RCC 7860 (cell line): ENCODE data around the gene FAM53B.

Source experiments
- DNase-seq: peaks from one replicate; pipeline ENCODE4 v3.0.0-alpha.2; 2015; ENCODE audit warnings: low spot score
- FAIRE-seq: peaks from 2 replicates; lab custom pipeline; 2012; peaks lifted over from hg19 to GRCh38; lab: Jason Lieb, UNC

FAM53B gene

GRCh38 chr10:124667425-124668345, 76.5 kb downstream of the FAM53B start:
- FAIRE-seq: no peak
- no peak for DNase-seq

DNA sequence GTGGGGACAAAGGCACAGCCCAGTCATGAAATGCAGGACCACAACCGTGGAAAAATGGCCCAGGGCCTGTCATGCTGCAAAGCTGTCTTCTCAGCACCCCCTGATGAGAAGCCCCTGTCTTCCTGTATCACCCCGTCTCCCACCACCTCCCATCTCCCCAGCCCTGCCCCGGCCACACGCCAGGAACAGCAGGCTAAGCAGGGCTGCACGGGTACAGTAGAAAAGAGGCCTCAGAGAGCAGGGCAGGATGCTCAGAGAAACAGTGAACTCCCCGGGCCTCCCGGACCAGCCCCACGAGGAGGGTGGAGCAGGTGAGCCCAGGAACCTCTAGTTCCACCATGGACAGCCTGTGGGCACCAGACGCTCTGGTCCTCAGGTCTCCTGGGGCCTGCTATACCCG, 77.7 kb downstream of the FAM53B start:
- DNase-seq (no peak), FAIRE-seq (no peak)

GRCh38 chr10:124665980-124666379, 78.2 kb downstream of the FAM53B start:
- FAIRE-seq (no peak), DNase-seq (no peak)

DNA sequence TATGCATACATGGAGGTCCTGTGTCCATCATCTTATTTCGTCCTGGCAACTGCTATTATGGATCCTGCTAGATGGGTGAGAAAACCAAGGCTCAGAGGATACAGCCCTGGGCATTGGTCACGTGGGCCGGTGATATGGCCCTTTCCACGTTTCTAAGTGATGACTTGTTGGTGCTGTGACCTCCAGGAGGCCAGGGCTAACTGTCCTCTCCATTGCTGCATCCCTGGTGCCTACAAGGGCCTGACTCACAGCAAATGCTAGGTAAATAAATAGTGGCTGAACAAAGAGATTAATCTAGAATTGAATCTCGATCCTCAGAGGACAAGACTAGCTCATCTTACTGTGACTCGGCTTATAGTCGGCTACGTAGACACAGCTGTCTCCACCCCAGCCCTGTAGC, 78.6 kb downstream of the FAM53B start:
- no peak for FAIRE-seq
- no peak for DNase-seq

GRCh38 chr10:124665091-124665490, 79.1 kb downstream of the FAM53B start:
- no peak for FAIRE-seq
- DNase-seq: no peak

DNA sequence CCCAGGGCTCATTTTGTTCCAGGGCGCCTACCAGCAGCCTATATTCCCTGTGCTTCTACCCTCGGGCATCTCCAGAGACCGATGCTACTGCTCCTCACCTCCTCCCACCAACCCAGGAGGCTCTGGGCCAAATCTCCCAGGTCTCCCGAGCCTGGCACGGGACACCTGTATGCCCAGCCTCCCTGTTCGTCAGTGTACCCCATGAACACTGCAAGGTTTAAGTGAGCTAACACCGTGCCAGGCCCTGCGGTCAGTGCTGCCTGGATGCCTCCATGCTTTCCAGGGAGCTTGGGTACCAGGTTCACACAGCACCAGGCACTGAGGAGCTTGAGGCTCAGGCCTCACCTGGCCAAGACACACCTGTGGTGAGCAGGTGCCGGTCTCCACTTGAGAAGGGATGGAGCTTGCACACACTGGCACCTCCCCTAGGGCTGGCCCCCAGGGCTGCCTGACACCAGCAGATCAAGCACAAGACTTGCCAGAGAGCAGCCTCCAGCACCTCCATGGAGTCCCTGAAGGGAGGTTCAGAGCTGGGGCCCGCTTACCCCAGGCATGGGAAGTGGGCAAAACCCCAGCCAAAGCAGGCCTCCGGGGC, 80.3 kb downstream of the FAM53B start:
- FAIRE-seq: no peak
- DNase-seq: no peak

DNA sequence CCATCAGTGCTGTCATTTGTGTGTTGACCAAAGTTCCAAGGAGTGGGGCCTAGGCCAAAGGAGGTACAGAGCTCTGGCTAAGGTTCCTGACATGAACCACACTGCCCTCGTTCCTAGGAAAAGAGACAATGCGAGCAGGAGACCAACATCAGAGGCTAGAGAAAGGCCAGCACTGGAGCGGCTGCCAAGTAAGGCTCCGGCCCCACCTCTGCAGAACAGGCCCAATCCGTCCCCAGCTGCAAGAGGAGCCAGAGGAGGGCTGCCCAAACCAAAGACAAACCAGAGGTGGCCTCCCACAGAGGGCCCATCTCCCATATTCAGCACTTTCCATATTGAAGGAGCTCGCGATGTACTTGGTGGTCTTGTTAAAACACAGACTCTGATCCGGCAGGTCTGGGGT, 81.0 kb downstream of the FAM53B start:
- FAIRE-seq: no peak
- DNase-seq: no peak

DNA sequence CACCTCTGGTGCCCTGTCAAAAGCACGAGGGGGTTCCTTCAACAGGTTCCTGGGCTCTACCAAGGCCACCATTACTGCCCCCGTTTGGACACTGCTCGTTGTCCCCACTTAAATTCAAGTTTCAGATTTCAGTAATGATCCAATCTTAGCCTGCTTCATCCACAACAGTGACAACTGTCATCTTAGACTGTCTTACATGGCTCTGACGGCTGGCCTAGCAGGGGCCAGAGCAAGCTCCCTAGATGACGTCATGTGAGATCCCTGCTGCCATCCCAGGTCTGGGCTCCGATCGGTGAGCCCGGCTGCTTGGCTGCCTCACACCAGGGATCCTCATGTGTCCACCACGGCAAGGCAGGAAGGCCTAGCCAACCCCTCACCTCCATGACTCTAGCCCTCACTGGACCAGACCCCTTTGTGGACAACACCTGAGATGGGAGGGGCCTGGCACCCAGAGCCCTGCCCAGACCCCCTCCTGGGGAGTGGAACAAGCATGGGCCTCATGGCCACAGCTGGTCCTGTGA, 82.5 kb downstream of the FAM53B start:
- FAIRE-seq (no peak), DNase-seq (no peak)

DNA sequence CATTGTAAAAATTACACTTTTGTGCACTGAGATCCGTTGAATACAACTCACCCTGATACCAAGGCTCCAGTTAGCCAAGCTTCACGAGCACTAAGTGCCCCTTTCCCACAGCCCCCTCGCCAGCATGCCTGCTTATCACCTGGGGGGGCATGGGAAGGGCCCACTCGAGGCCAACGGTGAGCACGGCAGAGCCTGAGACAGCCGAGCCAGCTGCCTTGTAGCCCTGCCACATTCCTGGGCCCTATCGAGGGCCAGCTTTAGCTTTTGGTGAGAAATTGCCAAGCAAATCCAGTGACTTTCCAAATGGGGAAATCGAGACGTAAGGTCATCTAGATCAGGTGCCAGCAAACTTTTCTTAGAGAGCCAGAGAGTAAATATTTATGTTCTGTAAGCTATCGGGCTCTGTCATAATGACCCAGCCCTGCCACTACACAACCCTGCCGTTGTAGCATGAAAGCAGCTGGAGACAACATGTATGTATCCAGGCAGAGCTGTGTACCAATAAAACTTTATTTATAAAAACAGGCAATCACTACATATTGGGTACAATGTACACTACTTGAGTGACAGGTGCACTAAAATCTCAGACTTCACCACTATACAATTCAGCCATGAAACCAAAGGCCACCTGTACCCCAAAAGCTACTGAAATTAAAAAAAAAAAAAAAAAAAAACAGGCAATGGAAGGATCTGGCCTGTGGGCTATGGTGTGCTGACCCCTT, 83.6 kb downstream of the FAM53B start:
- DNase-seq (no peak), FAIRE-seq (no peak)

DNA sequence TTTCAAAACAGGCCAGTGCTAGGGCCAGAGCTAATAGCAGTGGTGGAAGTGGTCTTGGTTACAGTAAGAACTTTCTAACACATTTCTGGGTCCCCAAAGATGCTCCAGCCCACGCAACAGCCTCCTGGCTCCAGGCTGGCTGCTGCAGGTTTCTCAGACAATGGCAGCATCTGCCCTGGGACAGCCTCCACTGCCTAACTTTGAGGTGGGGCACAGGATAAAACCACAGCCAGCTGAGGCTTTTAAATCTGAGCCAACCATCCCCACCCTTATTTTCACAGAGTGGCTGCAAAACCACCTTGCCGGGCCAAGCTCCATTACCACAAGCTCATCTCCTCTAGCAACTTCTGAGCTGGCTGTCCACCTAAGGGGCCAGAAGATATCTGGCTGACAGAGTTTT, 84.8 kb downstream of the FAM53B start:
- DNase-seq: no peak
- FAIRE-seq: no peak

DNA sequence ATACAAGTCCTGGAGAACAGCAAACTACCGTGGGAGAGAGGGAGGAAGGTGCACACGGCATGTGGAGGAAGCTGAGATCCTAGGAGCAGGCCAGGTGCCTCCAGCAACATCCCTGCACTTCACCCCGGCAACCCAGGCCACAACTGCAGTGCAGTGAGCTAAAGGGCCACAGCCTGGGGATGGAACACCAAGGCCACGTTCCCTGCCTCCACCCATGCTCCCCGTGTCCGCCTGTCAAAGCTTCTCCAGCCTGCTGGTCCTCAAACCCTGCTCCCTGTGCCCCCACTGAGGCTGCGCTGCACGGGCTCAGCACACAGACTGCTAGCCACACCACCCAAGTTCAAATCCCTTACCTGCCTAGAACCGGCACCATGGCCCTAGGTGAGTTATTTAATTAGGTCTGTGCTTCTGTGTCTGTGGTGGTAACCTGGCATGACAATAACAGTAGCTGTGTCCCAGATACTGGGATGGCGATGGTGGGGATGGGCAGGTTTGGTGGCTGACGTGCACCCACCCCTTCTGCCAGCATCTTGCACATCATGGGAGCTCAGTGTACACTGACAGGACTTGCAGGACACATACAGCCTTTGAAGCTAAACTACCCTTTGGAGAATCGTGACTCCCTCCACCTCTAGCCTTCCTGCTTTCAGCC, 85.5 kb downstream of the FAM53B start:
- DNase-seq: no peak
- no peak for FAIRE-seq

DNA sequence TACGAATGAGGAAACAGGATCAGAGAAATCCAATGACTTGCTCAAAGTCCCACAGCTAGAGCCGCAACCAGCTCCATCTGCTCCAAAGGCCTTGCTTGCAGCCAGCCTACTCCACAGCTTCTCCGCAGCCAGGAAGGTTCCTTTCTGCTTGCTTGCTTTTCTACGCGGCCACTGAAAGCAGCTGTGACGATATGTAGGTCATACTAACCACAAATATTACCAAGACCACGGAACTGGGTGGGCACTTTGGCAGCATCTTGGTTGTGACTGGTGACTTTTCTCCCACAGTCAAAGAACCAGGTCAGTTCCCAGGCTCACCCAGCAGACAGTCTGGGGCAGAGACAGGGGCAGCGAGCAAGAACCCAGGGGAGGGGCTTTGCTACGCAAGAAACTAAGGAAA, 86.4 kb downstream of the FAM53B start:
- DNase-seq (no peak), FAIRE-seq (no peak)

DNA sequence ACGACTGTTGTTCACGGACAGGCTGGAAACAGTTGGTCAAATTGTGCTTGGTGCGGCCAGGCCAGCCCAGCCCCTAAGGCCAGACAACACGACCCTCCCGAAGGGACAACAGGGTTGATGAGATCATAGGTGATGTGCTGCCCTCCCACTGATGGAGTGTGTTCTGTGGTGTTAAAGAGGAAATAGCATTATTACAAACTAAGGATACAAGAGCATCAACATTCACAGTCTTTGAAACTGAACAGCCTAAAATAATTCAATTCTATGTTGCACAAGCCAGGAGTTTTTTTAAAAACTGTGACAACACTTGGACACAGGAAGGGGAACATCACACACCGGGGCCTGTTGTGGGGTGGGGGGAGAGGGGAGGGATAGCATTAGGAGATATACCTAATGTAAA, 87.6 kb downstream of the FAM53B start:
- DNase-seq (no peak), FAIRE-seq (no peak)

DNA sequence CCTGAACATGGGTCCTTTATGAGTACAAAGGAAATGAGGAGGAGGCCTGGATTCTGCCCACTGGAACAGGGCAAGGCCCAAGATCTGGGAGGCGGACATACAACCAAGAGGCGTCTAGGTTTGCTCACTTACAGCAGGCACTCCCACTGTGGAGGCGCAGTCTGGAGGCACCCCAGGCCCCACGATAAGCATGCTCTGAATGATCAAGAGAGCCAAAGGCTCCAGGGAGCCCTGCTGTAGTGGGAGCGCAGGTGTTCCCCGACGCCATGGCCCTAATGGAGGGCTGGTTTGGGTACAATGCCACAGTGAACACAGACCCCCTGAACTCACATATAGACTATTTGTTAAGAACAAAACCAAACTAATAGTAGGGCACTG, 88.1 kb downstream of the FAM53B start:
- FAIRE-seq: no peak
- DNase-seq: no peak

- no peak for DNase-seq
- FAIRE-seq: no peak
These were observed 88.7 kb downstream of the FAM53B start for GRCh38 chr10:124655191-124656112.

GRCh38 chr10:124654686-124655085, 89.5 kb downstream of the FAM53B start:
- no peak for FAIRE-seq
- no peak for DNase-seq

DNA sequence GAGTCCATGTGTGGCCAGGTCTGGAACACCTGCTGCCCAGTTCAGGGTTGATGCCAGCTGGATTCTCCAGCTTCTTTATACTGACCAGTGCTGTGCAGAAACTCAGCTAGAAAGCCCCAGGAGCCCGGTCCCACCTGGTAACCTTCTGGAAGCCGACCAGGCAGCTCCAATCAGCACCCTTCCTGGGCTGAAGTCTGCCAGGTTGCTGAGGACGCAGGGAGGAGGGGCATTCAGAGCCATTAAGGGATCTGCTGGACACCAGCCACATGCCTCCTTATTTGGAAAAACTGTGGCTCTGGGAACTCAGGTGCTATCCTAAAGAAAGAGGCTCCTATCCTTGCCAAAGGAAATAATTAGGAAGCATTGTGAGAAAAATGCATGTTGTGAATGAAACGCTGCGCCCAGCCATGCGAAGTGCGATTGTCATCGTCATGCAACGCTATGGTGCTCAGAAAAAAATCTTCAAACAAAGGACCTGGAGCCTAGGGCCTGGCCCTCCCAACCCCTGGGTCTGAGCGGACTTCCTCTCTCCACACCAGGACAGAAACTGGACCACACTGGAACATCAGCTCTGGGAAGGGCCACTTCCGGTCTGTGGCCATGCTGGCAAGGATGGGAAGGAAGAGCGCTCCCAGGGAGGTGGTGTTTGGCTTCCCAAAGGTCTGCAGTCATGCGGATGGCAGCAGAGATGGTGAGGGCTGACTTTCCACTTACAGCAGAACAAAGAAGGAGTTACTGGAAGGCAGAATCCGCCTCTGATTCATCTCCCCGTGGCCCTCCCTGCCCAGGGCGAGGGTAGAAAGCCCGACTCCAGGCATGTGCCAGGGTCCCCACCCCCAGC, 90.1 kb downstream of the FAM53B start:
- FAIRE-seq (no peak), DNase-seq (no peak)

GRCh38 chr10:124653311-124653710, 90.9 kb downstream of the FAM53B start:
- DNase-seq (no peak), FAIRE-seq (no peak)

- no peak for DNase-seq
- FAIRE-seq: no peak
These were observed 91.5 kb downstream of the FAM53B start for GRCh38 chr10:124652701-124653100.
